Brain microvascular endothelial cell (primary cell): Measurements from ENCODE around the gene ZFP57.

Source experiments
- DNase-seq: peaks from one replicate; pipeline ENCODE4 v3.0.0-alpha.2; 2020
- H3K27ac ChIP-seq: fragments of 250-450 bp; sonication (Bioruptor Pico); 2 replicates; pipeline ENCODE4 v1.5.1; 2020; ENCODE audit warnings: mild to moderate bottlenecking, moderate library complexity
- H3K27me3 ChIP-seq: fragments of 250-450 bp; sonication (Bioruptor Pico); replicated peaks from 2 replicates; pipeline ENCODE4 v1.5.1; 2020; ENCODE audit warnings: mild to moderate bottlenecking
- H3K36me3 ChIP-seq: fragments of 250-450 bp; sonication (Bioruptor Pico); replicated peaks from 2 replicates; pipeline ENCODE4 v1.5.1; 2020; ENCODE audit warnings: mild to moderate bottlenecking
- H3K4me3 ChIP-seq: 2 replicates; pipeline ENCODE4 v1.5.1; 2011; ENCODE audit warnings: low read depth, mild to moderate bottlenecking, control low read depth, low read length, moderate library complexity
- CTCF ChIP-seq: IDR thresholded peaks from 2 replicates; pipeline ENCODE4 v1.5.1; 2011; ENCODE audit warnings: low read depth, mild to moderate bottlenecking, moderate library complexity, low read length, control low read depth, inconsistent platforms; ENCODE audit errors: missing control alignments
- in situ Hi-C: cut with HindIII; loops from 2 replicates; pipeline ENCODE4 v1.10.0; 2017; ENCODE audit warnings: low sequenced_read_pairs, low pct_ligation_motif_present

The ZFP57 gene

GRCh38 chr6:29647927-29648642, 32.9 kb downstream of the ZFP57 start:
- peak; percentile 71 for TF ChIP-seq CTCF
- peak; percentile 21 for DNase-seq
- no peaks in the 10 kb centered on the region for H3K36me3 ChIP-seq
- no peak overlapping the region for H3K4me3 ChIP-seq
- in situ Hi-C loops, result no loop called here
- H3K27me3 ChIP-seq, result no peaks in the 10 kb centered on the region
- no peak overlapping the region for H3K27ac ChIP-seq

GRCh38 chr6:29641430-29642148, 39.4 kb downstream of the ZFP57 start:
- H3K27me3 ChIP-seq, result no peaks in the 10 kb centered on the region
- no peak overlapping the region for H3K27ac ChIP-seq
- H3K4me3 ChIP-seq, result no peak overlapping the region
- TF ChIP-seq CTCF, result no peak
- in situ Hi-C loops, result no loop called here
- no peaks in the 10 kb centered on the region for H3K36me3 ChIP-seq
- no peak for DNase-seq

- DNase-seq, result no peak
- Histone ChIP-seq H3K36me3 (no peaks in the 10 kb centered on the region), H3K27ac (no peak overlapping the region), H3K27me3 (no peaks in the 10 kb centered on the region), H3K4me3 (no peak overlapping the region)
- no peak for TF ChIP-seq CTCF
- in situ Hi-C loops, result no loop called here
Observed at GRCh38 chr6:29637247-29637646, 43.7 kb downstream of the ZFP57 start.

GRCh38 chr6:29633534-29633905, 47.4 kb downstream of the ZFP57 start:
- H3K36me3 ChIP-seq, result no peaks in the 10 kb centered on the region
- H3K27ac ChIP-seq, result no peak overlapping the region
- H3K4me3 ChIP-seq, result peak overlapping the region; percentile 71
- TF ChIP-seq CTCF, result no peak
- no peaks in the 10 kb centered on the region for H3K27me3 ChIP-seq
- peak; percentile 9 for DNase-seq
- in situ Hi-C loops, result no loop called here

- peak; percentile 83 for DNase-seq
- H3K4me3 ChIP-seq, result peak within 1 kb of the TSS; percentile 71
- H3K27me3 ChIP-seq, result no peaks in the 10 kb centered on the region
- no peaks in the 10 kb centered on the region for H3K36me3 ChIP-seq
- TF ChIP-seq CTCF, result no peak
- in situ Hi-C loops, result no loop called here
- peak within 1 kb of the TSS; percentile 16 for H3K27ac ChIP-seq
Observed at GRCh38 chr6:29632789-29633533, 48.0 kb downstream of the ZFP57 start, which contains the start of gene GABBR1. GABBR1 (minus strand) TSS chr6:29633183; CDS start chr6:29632385, 798 bp downstream.
